HG03066 (cell line): ENCODE measurements around the gene ZP4.

Source experiments
- ATAC-seq: cut with Tn5 transposase; IDR thresholded peaks from one replicate; pipeline ENCODE4 v1.9.1; 2021; ENCODE audit warnings: low read depth; ENCODE audit not compliant: unreplicated experiment

ZP4 gene

GRCh38 chr1:237890822-237891221, at the start of gene ZP4:
TSS of gene ZP4 (minus strand) at chr1:237890922. CDS start at chr1:237890635, 287 bp downstream.
- no peak for ATAC-seq

- no peak for ATAC-seq
Measured at GRCh38 chr1:237938553-237938952, 47.8 kb upstream of the ZP4 start.

GRCh38 chr1:237938068-237938467, 47.3 kb upstream of the ZP4 start:
- ATAC-seq: no peak

- no peak for ATAC-seq
Measured at GRCh38 chr1:237932816-237933215, 42.1 kb upstream of the ZP4 start.

- no peak for ATAC-seq
Measured at GRCh38 chr1:237931581-237931980, 40.9 kb upstream of the ZP4 start.

- no peak for ATAC-seq
Measured at GRCh38 chr1:237927198-237927597, 36.5 kb upstream of the ZP4 start.

- ATAC-seq: no peak
Measured at GRCh38 chr1:237921306-237921705, 30.6 kb upstream of the ZP4 start.

- no peak for ATAC-seq
Measured at GRCh38 chr1:237913345-237913744, 22.6 kb upstream of the ZP4 start.

GRCh38 chr1:237911911-237912310, 21.2 kb upstream of the ZP4 start:
- ATAC-seq: no peak

- no peak for ATAC-seq
Measured at GRCh38 chr1:237910834-237911233, 20.1 kb upstream of the ZP4 start.

GRCh38 chr1:237903961-237904360, 13.2 kb upstream of the ZP4 start:
- no peak for ATAC-seq

GRCh38 chr1:237902960-237903743, 12.4 kb upstream of the ZP4 start:
- ATAC-seq: no peak

GRCh38 chr1:237901299-237901934, 10.7 kb upstream of the ZP4 start:
- ATAC-seq: peak; percentile 65

GRCh38 chr1:237895630-237896029, 4.9 kb upstream of the ZP4 start:
- ATAC-seq: no peak

GRCh38 chr1:237894131-237894530, 3.4 kb upstream of the ZP4 start:
- ATAC-seq: no peak

GRCh38 chr1:237891979-237892378, 1.3 kb upstream of the ZP4 start:
- ATAC-seq: no peak

GRCh38 chr1:237891266-237891665, 544 bp upstream of the ZP4 start:
- no peak for ATAC-seq

- no peak for ATAC-seq
Measured at GRCh38 chr1:237890416-237890815, 306 bp downstream of the ZP4 start.

- ATAC-seq: no peak
Measured at GRCh38 chr1:237888143-237888542, 2.6 kb downstream of the ZP4 start.

- ATAC-seq: no peak
Measured at GRCh38 chr1:237887542-237887941, 3.2 kb downstream of the ZP4 start.

GRCh38 chr1:237884237-237884636, 6.5 kb downstream of the ZP4 start:
- ATAC-seq: no peak

GRCh38 chr1:237879195-237879594, 11.5 kb downstream of the ZP4 start:
- ATAC-seq: no peak
